Liver (tissue), 9 donors: ENCODE data around the gene CMBL. TPM values are rescaled to one million over a fixed set of nuclear protein-coding genes. Genes with fewer than 3 reads are reported as not detected.

Experiments
- DNase-seq: peaks from one replicate; pipeline ENCODE4 v3.0.0-alpha.2; 2017; ENCODE audit warnings: low spot score
- H3K27ac ChIP-seq, 2 donors: one replicate each; pipeline ENCODE4 v1.7.0; 2013; ENCODE audit warnings: inconsistent platforms in 2 of 2, low read length in 2 of 2, control low read depth in 1 of 2, low read depth in 1 of 2, mild to moderate bottlenecking in 1 of 2
- H3K27me3 ChIP-seq, 4 donors: one replicate each; pipeline versions ENCODE4 v1.6.1 to v1.7.0; 2013; ENCODE audit warnings: low read length in 3 of 4, inconsistent platforms in 1 of 4, mild to moderate bottlenecking in 1 of 4, moderate library complexity in 1 of 4; ENCODE audit not compliant: control insufficient read depth in 4 of 4, insufficient read depth in 4 of 4
- H3K36me3 ChIP-seq, 4 donors: one replicate each; pipeline versions ENCODE4 v1.6.1 to v1.7.0; 2013; ENCODE audit warnings: low read length in 3 of 4, mild to moderate bottlenecking in 3 of 4, low read depth in 1 of 4, moderate library complexity in 1 of 4; ENCODE audit not compliant: control insufficient read depth in 4 of 4, insufficient read depth in 3 of 4
- H3K4me1 ChIP-seq, 4 donors: one replicate each; pipeline versions ENCODE4 v1.6.1 to v1.7.0; 2013; ENCODE audit warnings: low read length in 3 of 4, mild to moderate bottlenecking in 3 of 4, moderate library complexity in 1 of 4; ENCODE audit not compliant: control insufficient read depth in 4 of 4, insufficient read depth in 4 of 4
- H3K4me3 ChIP-seq, 3 donors: one replicate each; pipeline versions ENCODE4 v1.6.1 to v1.7.0; 2013; ENCODE audit warnings: low read length in 3 of 3, control low read depth in 1 of 3, low read depth in 1 of 3, mild to moderate bottlenecking in 1 of 3
- H3K9ac ChIP-seq, 2 donors: one replicate each; pipeline ENCODE4 v1.7.0; 2013; ENCODE audit warnings: low read length in 2 of 2, mild to moderate bottlenecking in 2 of 2, moderate library complexity in 2 of 2, control low read depth in 1 of 2, low read depth in 1 of 2
- H3K9me3 ChIP-seq, 4 donors: one replicate each; pipeline versions ENCODE4 v1.6.1 to v1.7.0; 2013; ENCODE audit warnings: low read length in 3 of 4; ENCODE audit not compliant: control insufficient read depth in 4 of 4
- ATF3 ChIP-seq: IDR thresholded peaks from 2 replicates; pipeline ENCODE4 v1.6.1; 2016; ENCODE audit warnings: antibody characterized with exemption
- CTCF ChIP-seq: fragments of 150-350 bp; IDR thresholded peaks from 2 replicates; pipeline ENCODE4 v1.5.1; 2017; ENCODE audit warnings: improper control_type of control experiment, low read depth, low read length; ENCODE audit not compliant: missing input control
- EGR1 ChIP-seq, 2 donors: IDR thresholded peaks; 2 replicates each; pipeline ENCODE4 v1.6.1; 2016 to 2018; ENCODE audit warnings: antibody characterized with exemption in 2 of 2, low read depth in 2 of 2
- FOXA2 ChIP-seq: IDR thresholded peaks from 2 replicates; pipeline ENCODE4 v1.6.1; 2016; ENCODE audit warnings: antibody characterized with exemption
- GABPA ChIP-seq, 2 donors: IDR thresholded peaks in 1 of 2; conservative IDR thresholded peaks in 1 of 2; 2 replicates each; pipeline ENCODE4 v1.6.1; 2016; ENCODE audit warnings: antibody characterized with exemption in 2 of 2, mild to moderate bottlenecking in 1 of 2, moderate library complexity in 1 of 2
- HNF4A ChIP-seq, 2 donors: conservative IDR thresholded peaks; 2 replicates each; pipeline ENCODE4 v1.6.1; 2016; ENCODE audit warnings: antibody characterized with exemption in 2 of 2, mild to moderate bottlenecking in 2 of 2
- HNF4G ChIP-seq: IDR thresholded peaks from 2 replicates; pipeline ENCODE4 v1.6.1; 2016; ENCODE audit warnings: antibody characterized with exemption
- JUND ChIP-seq, 2 donors: IDR thresholded peaks; 2 replicates each; pipeline ENCODE4 v1.6.1; 2016; ENCODE audit warnings: antibody characterized with exemption in 2 of 2
- MAX ChIP-seq: IDR thresholded peaks from 2 replicates; pipeline ENCODE4 v1.6.1; 2016; ENCODE audit warnings: antibody characterized with exemption
- NR2F2 ChIP-seq: IDR thresholded peaks from 2 replicates; pipeline ENCODE4 v1.6.1; 2016; ENCODE audit warnings: antibody characterized with exemption
- RAD21 ChIP-seq, 2 donors: IDR thresholded peaks; 2 replicates each; pipeline ENCODE4 v1.6.1; 2016; ENCODE audit warnings: antibody characterized with exemption in 2 of 2, mild to moderate bottlenecking in 2 of 2
- REST ChIP-seq: IDR thresholded peaks from 2 replicates; pipeline ENCODE4 v1.6.1; 2016; ENCODE audit warnings: antibody characterized with exemption, mild to moderate bottlenecking
- TAF1 ChIP-seq: conservative IDR thresholded peaks from 2 replicates; pipeline ENCODE4 v1.6.1; 2016; ENCODE audit warnings: antibody characterized with exemption, mild to moderate bottlenecking
- YY1 ChIP-seq: IDR thresholded peaks from 2 replicates; pipeline ENCODE4 v1.6.1; 2016; ENCODE audit warnings: antibody characterized with exemption, mild to moderate bottlenecking
- ZBTB33 ChIP-seq: IDR thresholded peaks from 2 replicates; pipeline ENCODE4 v1.6.1; 2016; ENCODE audit warnings: antibody characterized with exemption
- WGBS: extraction: QIAGEN DNeasy Blood & Tissue Kit; methylation state at CpG from one replicate; pipeline ENCODE4 v1.1.7; 2013; 5-methylcytosine and 5-hydroxymethylcytosine counted together
- polyA plus RNA-seq, 2 donors: library from polyadenylated mRNA; stranded (reverse) in 1 of 2; unstranded in 1 of 2; fragments of 200-250 nt in 1 of 2; fragments of >200 nt in 1 of 2; fragmentation: Nextera tagmentation in 1 of 2; extraction: Ambion mirVana in 1 of 2; gene quantifications; one replicate each; pipeline versions ENCODE4 v1.2.1 to v1.2.3, GENCODE V29; 2013 to 2015
- total RNA-seq, 2 donors: library from RNA; depleted of rRNA; stranded (reverse); fragments of >200 nt; gene quantifications; one replicate each; pipeline ENCODE4 v1.2.3, GENCODE V29; 2014
- donor health status: healthy.
- donor health status: healthy.
- donor health status: healthy.
- donor health status: healthy.
- donor health status: healthy.

The CMBL gene
- total and polyA plus RNA-seq, 4 donors: 6.8 to 56.1 (median 41.7) TPM

GRCh38 chr5:10266137-10266536 lies 41.6 kb downstream of the CMBL start:
- peaks cover 3 to 33% (median 30%) of the 10 kb centered on the region in 4 donors for H3K36me3 ChIP-seq
- H3K9me3 ChIP-seq: no peaks in the 10 kb centered on the region
- peaks cover 0 to 25% (median 11%) of the 10 kb centered on the region in 4 donors for H3K4me1 ChIP-seq
- H3K27me3 ChIP-seq: no peaks in the 10 kb centered on the region
- no peak overlapping the region for H3K27ac ChIP-seq
- H3K4me3 ChIP-seq: no peak overlapping the region
- no peak overlapping the region for H3K9ac ChIP-seq
- 51% methylated on average over 4 of the region's 4 CpGs for WGBS
- TF ChIP-seq HNF4G (no peak), HNF4A (conservative IDR thresholded peaks at IDR 0.05) (no peak), FOXA2 (no peak), TAF1 (no peak), ATF3 (no peak), MAX (no peak), NR2F2 (no peak), GABPA (IDR thresholded peaks at IDR 0.05 in 1 of 2, conservative IDR thresholded peaks at IDR 0.05 in 1 of 2) (no peak), EGR1 (IDR thresholded peaks at IDR 0.05; ENCODE audit: low read depth in 2 of 2) (no peak), YY1 (no peak), ZBTB33 (no peak), JUND (IDR thresholded peaks at IDR 0.05) (no peak), CTCF (no peak), REST (no peak), RAD21 (IDR thresholded peaks at IDR 0.05) (no peak)
- DNase-seq: no peak
